ENCODE results near the gene DCUN1D4.

Gene DCUN1D4

DNA sequence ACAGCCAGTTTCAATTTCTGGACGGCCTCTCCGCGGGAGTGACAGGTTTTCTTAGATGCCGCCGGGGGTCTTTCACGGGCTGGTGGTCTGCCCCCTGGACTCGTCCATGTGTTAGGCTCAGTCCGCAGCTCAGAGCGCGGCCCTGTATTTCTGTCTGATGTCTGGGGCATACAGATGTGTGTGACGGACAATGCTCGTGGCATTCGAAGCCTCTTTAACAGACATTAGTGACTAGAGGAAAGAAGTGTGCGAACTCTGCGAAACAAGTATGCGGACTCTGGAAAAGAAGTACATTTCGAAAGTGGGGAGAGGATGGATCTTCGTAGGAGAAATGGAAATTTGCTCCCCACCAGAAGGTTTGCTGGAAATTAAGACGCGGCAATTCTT, 793 bp upstream of the DCUN1D4 start:
- Histone ChIP-seq H3K27ac (ENCODE audit: low read depth, low read length) (no peak overlapping the region), H3K27me3 (ENCODE audit: control insufficient read depth, low read length) (no peaks in the 10 kb centered on the region), H3K9me2 (replicated peaks; ENCODE audit: control insufficient read depth, low read length) (no peaks in the 10 kb centered on the region), H3F3A (ENCODE audit: control insufficient read depth, insufficient read depth) (peaks cover 8% of the 10 kb centered on the region; the same call in 1 of the 2 replicates), H3K36me3 (ENCODE audit: control insufficient read depth, low read length) (no peaks in the 10 kb centered on the region), H3K4me3 (ENCODE audit: low read length) (peak overlapping the region; percentile 95), H3K4me1 (ENCODE audit: control insufficient read depth, low read length) (peaks cover 13% of the 10 kb centered on the region), H4K20me1 (ENCODE audit: control insufficient read depth, insufficient read depth, low read depth, low read length) (no peaks in the 10 kb centered on the region), H3K9me3 (ENCODE audit: control insufficient read depth, insufficient read depth, low read length) (no peaks in the 10 kb centered on the region), H3K79me2 (ENCODE audit: control insufficient read depth, low read length) (peaks cover 35% of the 10 kb centered on the region), H3K4me2 (ENCODE audit: low read length) (peak overlapping the region; percentile 83)
- no peak for TF ChIP-seq EZH2phosphoT487 (IDR thresholded peaks at IDR 0.05; ENCODE audit: borderline replicate concordance, low read length)

DNA sequence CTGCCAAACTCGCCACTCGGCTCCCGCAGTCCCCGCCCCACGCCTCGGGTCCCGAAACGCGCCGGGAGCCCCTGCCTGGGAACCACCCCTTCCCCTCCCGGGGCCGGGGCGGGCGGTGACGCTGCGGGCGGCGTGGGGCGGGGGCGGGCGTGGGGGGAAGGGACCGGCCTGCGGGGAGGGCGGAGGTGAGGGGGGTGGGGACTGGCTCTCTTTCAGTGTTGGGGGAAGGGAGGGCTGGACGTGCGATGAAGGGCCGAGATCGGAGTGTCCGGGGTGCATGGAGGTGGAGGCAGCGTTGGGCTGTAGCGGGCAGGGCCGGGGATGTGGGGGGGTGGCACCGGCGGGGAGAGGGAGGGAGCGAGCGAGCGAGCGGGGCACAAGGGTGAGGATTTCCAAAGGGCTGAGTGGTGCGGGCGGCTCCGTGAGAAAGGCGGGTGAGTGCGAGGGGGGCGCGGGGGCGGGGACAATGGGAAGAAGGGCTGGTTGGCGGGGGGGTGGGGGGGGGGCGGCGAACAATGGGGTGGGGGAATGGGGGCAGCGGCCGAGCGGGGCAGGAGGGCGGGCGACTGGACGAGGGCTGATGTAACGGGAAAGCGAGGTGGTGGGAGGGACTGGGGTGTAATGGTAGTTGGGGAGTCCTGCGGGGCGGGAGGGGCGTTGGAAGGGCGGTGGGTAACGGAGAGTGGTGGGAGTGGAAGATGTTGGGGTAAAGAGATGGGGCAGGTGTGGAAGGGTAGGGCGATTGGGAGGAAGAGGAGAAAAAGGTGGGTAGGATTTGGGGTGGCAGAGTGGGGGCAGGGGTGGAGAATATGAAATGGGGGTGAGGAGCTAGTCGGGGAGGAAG, 578 bp downstream of the DCUN1D4 start:
- Histone ChIP-seq H3K4me1 (ENCODE audit: control insufficient read depth, low read length) (peaks cover 13% of the 10 kb centered on the region), H3K9me3 (ENCODE audit: control insufficient read depth, insufficient read depth, low read length) (no peaks in the 10 kb centered on the region), H3K4me2 (ENCODE audit: low read length) (peak overlapping the region; percentile 90), H3K79me2 (ENCODE audit: control insufficient read depth, low read length) (peaks cover 49% of the 10 kb centered on the region), H3K36me3 (ENCODE audit: control insufficient read depth, low read length) (0 out of 2 replicates have a peak, but pooled peaks cover 2% of the 10 kb centered on the region), H3K27me3 (ENCODE audit: control insufficient read depth, low read length) (no peaks in the 10 kb centered on the region), H3K27ac (ENCODE audit: low read depth, low read length) (peak overlapping the region; percentile 56), H4K20me1 (ENCODE audit: control insufficient read depth, insufficient read depth, low read depth, low read length) (no peaks in the 10 kb centered on the region), H3F3A (ENCODE audit: control insufficient read depth, insufficient read depth) (peaks cover 8% of the 10 kb centered on the region; the same call in 1 of the 2 replicates), H3K9me2 (replicated peaks; ENCODE audit: control insufficient read depth, low read length) (no peaks in the 10 kb centered on the region), H3K4me3 (ENCODE audit: low read length) (peak overlapping the region; percentile 95)
- TF ChIP-seq, protein P1, sequence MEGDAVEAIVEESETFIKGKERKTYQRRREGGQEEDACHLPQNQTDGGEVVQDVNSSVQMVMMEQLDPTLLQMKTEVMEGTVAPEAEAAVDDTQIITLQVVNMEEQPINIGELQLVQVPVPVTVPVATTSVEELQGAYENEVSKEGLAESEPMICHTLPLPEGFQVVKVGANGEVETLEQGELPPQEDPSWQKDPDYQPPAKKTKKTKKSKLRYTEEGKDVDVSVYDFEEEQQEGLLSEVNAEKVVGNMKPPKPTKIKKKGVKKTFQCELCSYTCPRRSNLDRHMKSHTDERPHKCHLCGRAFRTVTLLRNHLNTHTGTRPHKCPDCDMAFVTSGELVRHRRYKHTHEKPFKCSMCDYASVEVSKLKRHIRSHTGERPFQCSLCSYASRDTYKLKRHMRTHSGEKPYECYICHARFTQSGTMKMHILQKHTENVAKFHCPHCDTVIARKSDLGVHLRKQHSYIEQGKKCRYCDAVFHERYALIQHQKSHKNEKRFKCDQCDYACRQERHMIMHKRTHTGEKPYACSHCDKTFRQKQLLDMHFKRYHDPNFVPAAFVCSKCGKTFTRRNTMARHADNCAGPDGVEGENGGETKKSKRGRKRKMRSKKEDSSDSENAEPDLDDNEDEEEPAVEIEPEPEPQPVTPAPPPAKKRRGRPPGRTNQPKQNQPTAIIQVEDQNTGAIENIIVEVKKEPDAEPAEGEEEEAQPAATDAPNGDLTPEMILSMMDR (IDR thresholded peaks at IDR 0.05; ENCODE audit: low read depth, low read length, poor library complexity, severe bottlenecking) = no peak
- TF ChIP-seq EZH2phosphoT487 (IDR thresholded peaks at IDR 0.05; ENCODE audit: borderline replicate concordance, low read length) = no peak

DNA sequence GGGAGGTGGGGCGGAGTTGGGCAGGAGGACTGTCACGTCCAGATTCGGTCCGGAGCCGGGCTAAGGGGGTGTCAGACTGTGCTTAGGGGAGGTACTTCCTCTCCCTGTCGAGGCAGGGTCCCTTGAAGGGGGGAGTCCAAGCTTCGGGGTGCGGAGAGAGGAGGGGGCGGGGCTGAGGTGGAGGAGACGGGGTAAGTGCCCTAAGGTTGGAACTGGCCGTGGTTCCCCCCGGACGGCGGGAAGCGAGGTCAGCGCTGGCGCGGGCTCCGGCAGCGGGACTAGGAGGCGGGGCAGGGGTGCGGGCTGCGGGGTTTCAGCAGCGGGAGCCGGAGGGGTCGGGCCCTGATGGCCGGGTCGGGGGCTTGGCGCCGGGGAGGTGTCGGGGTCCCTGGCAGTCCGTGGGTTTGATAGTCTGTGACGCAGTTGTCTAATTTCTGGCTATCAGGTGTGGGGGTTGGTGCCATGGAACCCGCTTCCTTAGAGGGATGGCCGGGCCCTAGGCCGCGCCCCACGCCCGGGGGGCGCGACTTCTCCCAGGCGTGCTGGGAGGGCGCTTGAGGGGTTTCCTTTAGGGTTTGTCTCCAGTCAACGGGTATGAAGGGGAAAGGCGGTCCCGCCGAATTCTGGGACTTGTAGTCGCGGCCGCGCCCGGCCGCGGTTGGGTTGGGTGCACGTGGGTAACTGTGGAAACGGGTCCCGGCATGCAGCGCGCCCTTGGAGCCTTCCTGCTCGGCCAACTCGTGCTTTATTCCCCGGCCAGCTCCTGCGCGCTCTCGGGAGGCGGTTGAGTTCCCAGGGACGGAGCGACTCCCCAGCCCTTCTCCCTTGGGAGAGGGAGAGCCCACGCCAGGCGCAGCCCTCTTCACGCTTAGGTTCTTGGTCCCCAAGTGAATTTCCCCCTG, 1.5 kb downstream of the DCUN1D4 start:
- Histone ChIP-seq H3K79me2 (ENCODE audit: control insufficient read depth, low read length) (peaks cover 57% of the 10 kb centered on the region), H3K4me3 (ENCODE audit: low read length) (peak overlapping the region; percentile 95), H3K9me3 (ENCODE audit: control insufficient read depth, insufficient read depth, low read length) (no peaks in the 10 kb centered on the region), H3K36me3 (ENCODE audit: control insufficient read depth, low read length) (0 out of 2 replicates have a peak, but pooled peaks cover 10% of the 10 kb centered on the region), H3K9me2 (replicated peaks; ENCODE audit: control insufficient read depth, low read length) (no peaks in the 10 kb centered on the region), H3K4me2 (ENCODE audit: low read length) (peak overlapping the region; percentile 90), H3F3A (ENCODE audit: control insufficient read depth, insufficient read depth) (peaks cover 8% of the 10 kb centered on the region; the same call in 1 of the 2 replicates), H3K4me1 (ENCODE audit: control insufficient read depth, low read length) (peaks cover 13% of the 10 kb centered on the region), H3K27me3 (ENCODE audit: control insufficient read depth, low read length) (no peaks in the 10 kb centered on the region), H4K20me1 (ENCODE audit: control insufficient read depth, insufficient read depth, low read depth, low read length) (no peaks in the 10 kb centered on the region), H3K27ac (ENCODE audit: low read depth, low read length) (no peak overlapping the region)
- no peak for TF ChIP-seq EZH2phosphoT487 (IDR thresholded peaks at IDR 0.05; ENCODE audit: borderline replicate concordance, low read length)
- TF ChIP-seq, protein P1 (IDR thresholded peaks at IDR 0.05; ENCODE audit: low read depth, low read length, poor library complexity, severe bottlenecking) = no peak
